IPS-18a (cell line): ENCODE data around the gene PLEKHD1.

Source experiments
- H3K27ac ChIP-seq: one replicate; pipeline ENCODE4 v1.5.1; 2013; ENCODE audit warnings: low read length
- H3K27me3 ChIP-seq: one replicate; pipeline ENCODE4 v1.6.1; 2013; ENCODE audit warnings: mild to moderate bottlenecking, low read length; ENCODE audit not compliant: control insufficient read depth, insufficient read depth
- H3K36me3 ChIP-seq: one replicate; pipeline ENCODE4 v1.6.1; 2013; ENCODE audit warnings: low read depth, low read length; ENCODE audit not compliant: control insufficient read depth
- H3K4me1 ChIP-seq: one replicate; pipeline ENCODE4 v1.6.1; 2013; ENCODE audit warnings: low read depth, low read length; ENCODE audit not compliant: control insufficient read depth
- H3K4me3 ChIP-seq: one replicate; pipeline ENCODE4 v1.5.1; 2013; ENCODE audit warnings: low read length
- H3K9ac ChIP-seq: one replicate; pipeline ENCODE4 v1.6.1; 2013; ENCODE audit warnings: mild to moderate bottlenecking, low read length, moderate library complexity
- H3K9me3 ChIP-seq: one replicate; pipeline ENCODE4 v1.6.1; 2013; ENCODE audit warnings: low read depth, low read length; ENCODE audit not compliant: control insufficient read depth

Gene PLEKHD1

GRCh38 chr14:69560826-69561225 is 76.3 kb downstream of the PLEKHD1 start:
- Histone ChIP-seq H3K4me3 (no peak overlapping the region), H3K36me3 (no peaks in the 10 kb centered on the region), H3K27me3 (no peaks in the 10 kb centered on the region), H3K4me1 (peaks cover 7% of the 10 kb centered on the region), H3K27ac (no peak overlapping the region), H3K9me3 (no peaks in the 10 kb centered on the region), H3K9ac (no peak overlapping the region)

GRCh38 chr14:69561893-69562292 is 77.4 kb downstream of the PLEKHD1 start:
- Histone ChIP-seq H3K9ac (no peak overlapping the region), H3K9me3 (no peaks in the 10 kb centered on the region), H3K36me3 (no peaks in the 10 kb centered on the region), H3K27ac (no peak overlapping the region), H3K4me1 (peaks cover 7% of the 10 kb centered on the region), H3K27me3 (peaks cover under 1% of the 10 kb centered on the region), H3K4me3 (no peak overlapping the region)

GRCh38 chr14:69567563-69567962 is 83.0 kb downstream of the PLEKHD1 start:
- H3K36me3 ChIP-seq: no peaks in the 10 kb centered on the region
- H3K4me3 ChIP-seq: no peak overlapping the region
- no peak overlapping the region for H3K9ac ChIP-seq
- H3K9me3 ChIP-seq: no peaks in the 10 kb centered on the region
- peaks cover 39% of the 10 kb centered on the region for H3K27me3 ChIP-seq
- no peak overlapping the region for H3K27ac ChIP-seq
- no peaks in the 10 kb centered on the region for H3K4me1 ChIP-seq

GRCh38 chr14:69569859-69570258 is 85.3 kb downstream of the PLEKHD1 start:
- H3K27me3 ChIP-seq: peaks cover 60% of the 10 kb centered on the region

GRCh38 chr14:69570836-69571330 is 86.4 kb downstream of the PLEKHD1 start:
- H3K4me3 ChIP-seq: no peak overlapping the region
- no peak overlapping the region for H3K9ac ChIP-seq
- no peaks in the 10 kb centered on the region for H3K4me1 ChIP-seq
- H3K27me3 ChIP-seq: peaks cover 66% of the 10 kb centered on the region
- H3K36me3 ChIP-seq: no peaks in the 10 kb centered on the region
- no peaks in the 10 kb centered on the region for H3K9me3 ChIP-seq
- no peak overlapping the region for H3K27ac ChIP-seq

More at GRCh38 chr14:69569859-69570258, 85.3 kb downstream of the PLEKHD1 start:
- Histone ChIP-seq H3K36me3 (no peaks in the 10 kb centered on the region), H3K27ac (no peak overlapping the region), H3K4me3 (no peak overlapping the region), H3K9ac (no peak overlapping the region), H3K9me3 (no peaks in the 10 kb centered on the region), H3K4me1 (no peaks in the 10 kb centered on the region)

- H3K27me3 ChIP-seq: peaks cover 66% of the 10 kb centered on the region
Observed at GRCh38 chr14:69571449-69572029, 87.0 kb downstream of the PLEKHD1 start.

GRCh38 chr14:69572030-69572840 is 87.7 kb downstream of the PLEKHD1 start:
- Histone ChIP-seq H3K36me3 (no peaks in the 10 kb centered on the region), H3K27ac (no peak overlapping the region), H3K9me3 (no peaks in the 10 kb centered on the region), H3K4me3 (peak overlapping the region; percentile 41), H3K27me3 (peaks cover 62% of the 10 kb centered on the region), H3K4me1 (no peaks in the 10 kb centered on the region), H3K9ac (no peak overlapping the region)

More at GRCh38 chr14:69571449-69572029, 87.0 kb downstream of the PLEKHD1 start:
- peak overlapping the region; percentile 41 for H3K4me3 ChIP-seq
- H3K9me3 ChIP-seq: no peaks in the 10 kb centered on the region
- H3K4me1 ChIP-seq: no peaks in the 10 kb centered on the region
- no peak overlapping the region for H3K9ac ChIP-seq
- H3K27ac ChIP-seq: no peak overlapping the region
- H3K36me3 ChIP-seq: no peaks in the 10 kb centered on the region

GRCh38 chr14:69572841-69573135 is 88.3 kb downstream of the PLEKHD1 start:
- Histone ChIP-seq H3K9me3 (no peaks in the 10 kb centered on the region), H3K4me1 (no peaks in the 10 kb centered on the region), H3K27me3 (peaks cover 60% of the 10 kb centered on the region), H3K27ac (no peak overlapping the region), H3K9ac (no peak overlapping the region), H3K36me3 (no peaks in the 10 kb centered on the region), H3K4me3 (no peak overlapping the region)

- Histone ChIP-seq H3K27ac (no peak overlapping the region), H3K9ac (no peak overlapping the region), H3K27me3 (peaks cover 60% of the 10 kb centered on the region), H3K4me3 (peak overlapping the region; percentile 66), H3K4me1 (no peaks in the 10 kb centered on the region), H3K9me3 (no peaks in the 10 kb centered on the region), H3K36me3 (no peaks in the 10 kb centered on the region)
Observed at GRCh38 chr14:69573205-69573830, 88.8 kb downstream of the PLEKHD1 start.

GRCh38 chr14:69573831-69574262 is 89.3 kb downstream of the PLEKHD1 start:
- Histone ChIP-seq H3K9ac (peak overlapping the region; percentile 54), H3K27me3 (peaks cover 60% of the 10 kb centered on the region)

GRCh38 chr14:69574263-69574953 is 89.9 kb downstream of the PLEKHD1 start, which contains the start of gene CCDC177:
Gene CCDC177 (minus strand): TSS chr14:69574871. CDS start chr14:69573622, 1,249 bp downstream.
- Histone ChIP-seq H3K27ac (no peak within 1 kb of the TSS), H3K9me3 (no peaks in the 10 kb centered on the region), H3K4me3 (peak within 1 kb of the TSS; percentile 66), H3K9ac (peak within 1 kb of the TSS; percentile 54), H3K4me1 (no peaks in the 10 kb centered on the region), H3K36me3 (no peaks in the 10 kb centered on the region), H3K27me3 (peaks cover 58% of the 10 kb centered on the region)

More at GRCh38 chr14:69573831-69574262, 89.3 kb downstream of the PLEKHD1 start:
- H3K27ac ChIP-seq: no peak overlapping the region
- H3K4me3 ChIP-seq: peak overlapping the region; percentile 66
- H3K36me3 ChIP-seq: no peaks in the 10 kb centered on the region
- no peaks in the 10 kb centered on the region for H3K4me1 ChIP-seq
- H3K9me3 ChIP-seq: no peaks in the 10 kb centered on the region
